SK-N-SH treated with all-trans-retinoic acid at 6 μM for 48 hours (cell line): ENCODE measurements around the gene PCBP3.

ENCODE experiments used
- ARNTL ChIP-seq: fragments of 450-650 bp; formaldehyde crosslinking; IDR thresholded peaks from 2 replicates; pipeline ENCODE4 v1.5.0; 2020; ENCODE audit warnings: low read depth, mild to moderate bottlenecking, moderate library complexity, borderline replicate concordance
- BACH2 ChIP-seq: fragments of 250-450 bp; sonication (Bioruptor Pico); IDR thresholded peaks from 2 replicates; pipeline ENCODE4 v1.9.0; 2021; ENCODE audit warnings: mild to moderate bottlenecking, borderline replicate concordance
- GLIS3 ChIP-seq: fragments of 250-450 bp; sonication (Bioruptor Pico); IDR thresholded peaks from 2 replicates; pipeline ENCODE4 v1.5.0; 2020; ENCODE audit warnings: mild to moderate bottlenecking, moderate library complexity
- ISL1 ChIP-seq: fragments of 250-450 bp; sonication (Bioruptor Pico); IDR thresholded peaks from 2 replicates; pipeline ENCODE4 v2.1.2; 2022; ENCODE audit warnings: mild to moderate bottlenecking, moderate library complexity
- PPARA ChIP-seq: fragments of 250-450 bp; sonication (Bioruptor Pico); IDR thresholded peaks from 2 replicates; pipeline ENCODE4 v1.5.0; 2020; ENCODE audit warnings: mild to moderate bottlenecking, borderline replicate concordance
- RARB ChIP-seq: fragments of 250-450 bp; sonication (Bioruptor Pico); IDR thresholded peaks from 2 replicates; pipeline ENCODE4 v1.8.0; 2021; ENCODE audit warnings: mild to moderate bottlenecking, moderate library complexity
- TOX ChIP-seq: fragments of 250-450 bp; sonication (Bioruptor Pico); IDR thresholded peaks from 2 replicates; pipeline ENCODE4 v1.8.0; 2021; ENCODE audit warnings: mild to moderate bottlenecking, moderate library complexity, borderline replicate concordance
- TF ChIP-seq, protein P1 (sequence below): fragments of 250-450 bp; sonication (Bioruptor Pico); IDR thresholded peaks from 2 replicates; pipeline ENCODE4 v1.8.0; 2021; ENCODE audit warnings: low read depth, mild to moderate bottlenecking, moderate library complexity, borderline replicate concordance

- TF ChIP-seq ISL1 (CRISPR knock-in tag) (no peak), GLIS3 (CRISPR knock-in tag) (no peak), PPARA (CRISPR knock-in tag) (no peak), RARB (CRISPR knock-in tag) (no peak), TOX (no peak), ARNTL (CRISPR knock-in tag) (no peak), BACH2 (CRISPR knock-in tag) (no peak)
- TF ChIP-seq, protein P1, sequence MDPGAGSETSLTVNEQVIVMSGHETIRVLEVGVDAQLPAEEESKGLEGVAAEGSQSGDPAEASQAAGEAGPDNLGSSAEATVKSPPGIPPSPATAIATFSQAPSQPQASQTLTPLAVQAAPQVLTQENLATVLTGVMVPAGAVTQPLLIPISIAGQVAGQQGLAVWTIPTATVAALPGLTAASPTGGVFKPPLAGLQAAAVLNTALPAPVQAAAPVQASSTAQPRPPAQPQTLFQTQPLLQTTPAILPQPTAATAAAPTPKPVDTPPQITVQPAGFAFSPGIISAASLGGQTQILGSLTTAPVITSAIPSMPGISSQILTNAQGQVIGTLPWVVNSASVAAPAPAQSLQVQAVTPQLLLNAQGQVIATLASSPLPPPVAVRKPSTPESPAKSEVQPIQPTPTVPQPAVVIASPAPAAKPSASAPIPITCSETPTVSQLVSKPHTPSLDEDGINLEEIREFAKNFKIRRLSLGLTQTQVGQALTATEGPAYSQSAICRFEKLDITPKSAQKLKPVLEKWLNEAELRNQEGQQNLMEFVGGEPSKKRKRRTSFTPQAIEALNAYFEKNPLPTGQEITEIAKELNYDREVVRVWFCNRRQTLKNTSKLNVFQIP, result no peak
These were observed 246.4 kb downstream of the PCBP3 start for GRCh38 chr21:45889961-45890360.
